Stimulated activated CD4-positive, alpha-beta T cell treated with anti-CD3 and anti-CD28 coated beads, Interleukin-4, amount 100 ng/mL, for 1 hour (primary cell): ENCODE results near the gene CSF3.
"Not testable (repeated sequence)": the region's sequence is repeated elsewhere in the genome, so short reads cannot be mapped to it uniquely, and the experiment has no call there.

Experiments
- DNase-seq: peaks from one replicate; pipeline ENCODE4 v3.0.0-alpha.2; 2020

Gene CSF3

DNA sequence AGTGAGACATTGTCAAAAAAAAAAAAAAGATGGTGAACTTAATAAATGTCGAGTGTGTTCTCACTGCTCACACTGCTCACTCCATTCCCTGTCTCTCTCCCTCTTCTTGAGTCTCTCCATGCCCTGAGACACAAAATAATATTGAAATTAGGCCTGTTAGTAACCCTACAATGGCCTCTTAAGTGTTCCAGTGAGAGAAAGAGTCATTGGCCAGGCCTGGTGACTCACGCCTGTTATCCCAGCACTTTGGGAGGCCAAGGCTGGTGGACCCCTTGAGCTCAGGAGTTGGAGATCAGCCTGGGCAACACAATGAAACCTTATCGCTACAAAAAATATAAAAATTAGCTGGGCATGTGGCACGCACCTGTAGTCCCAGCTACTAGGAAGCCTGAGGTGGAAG lies 16.2 kb upstream of the CSF3 start:
- DNase-seq, result no peak

DNA sequence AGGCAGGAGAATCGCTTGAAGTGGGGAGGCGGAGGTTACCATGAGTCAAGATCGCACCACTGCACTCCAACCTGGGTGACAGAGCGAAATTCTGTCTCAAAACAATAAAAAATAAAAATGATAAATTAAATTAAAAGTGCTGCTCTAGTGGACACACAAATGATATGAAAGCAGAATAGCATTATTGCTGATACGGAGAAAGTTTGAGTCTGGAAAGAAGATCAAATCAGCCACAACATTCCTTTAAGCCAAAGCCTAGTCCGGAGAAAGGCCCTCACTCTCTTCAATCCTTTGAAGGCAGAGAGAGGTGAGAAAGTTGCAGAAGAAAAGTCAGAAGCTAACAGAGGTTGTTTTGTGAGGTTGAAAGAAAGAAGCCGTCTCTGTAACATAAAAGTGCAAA lies 15.1 kb upstream of the CSF3 start:
- DNase-seq, result no peak

DNA sequence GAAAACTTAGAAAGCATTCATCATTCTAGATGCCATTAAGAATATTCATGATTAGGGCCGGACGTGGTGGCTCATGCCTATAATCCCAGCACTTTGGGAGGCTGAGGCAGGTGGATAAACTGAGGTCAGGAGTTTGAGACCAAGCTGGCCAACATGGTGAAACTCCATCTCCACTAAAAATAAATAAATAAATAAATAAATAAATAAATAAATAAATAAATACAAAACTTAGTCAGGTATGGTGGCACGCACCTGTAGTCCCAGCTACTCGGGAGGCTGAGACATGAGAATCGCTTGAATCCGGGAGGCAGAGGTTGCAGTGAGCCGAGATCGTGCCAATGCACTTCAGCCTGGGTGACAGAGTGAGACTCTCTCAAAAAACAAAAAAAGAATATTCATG lies 13.9 kb upstream of the CSF3 start:
- DNase-seq, result not testable (repeated sequence)

DNA sequence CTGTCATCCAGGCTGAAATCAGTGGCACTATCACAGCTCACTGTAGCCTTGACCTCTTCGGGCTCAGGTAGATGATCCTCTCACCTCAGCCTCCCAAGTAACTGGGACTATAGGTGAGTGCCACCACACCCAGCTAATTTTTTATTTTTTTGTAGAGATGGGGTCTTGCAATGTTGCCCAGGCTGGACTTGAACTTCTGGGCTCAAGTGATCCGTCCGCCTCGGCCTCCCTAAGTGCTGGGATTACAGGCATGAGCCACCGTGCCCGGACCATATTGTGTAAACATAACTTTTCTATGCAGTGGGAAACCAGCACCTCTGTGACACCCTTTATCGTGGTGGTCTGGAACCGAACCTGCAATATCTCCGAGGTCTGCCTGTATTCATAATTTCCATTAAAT lies 11.2 kb upstream of the CSF3 start:
- no peak for DNase-seq

DNA sequence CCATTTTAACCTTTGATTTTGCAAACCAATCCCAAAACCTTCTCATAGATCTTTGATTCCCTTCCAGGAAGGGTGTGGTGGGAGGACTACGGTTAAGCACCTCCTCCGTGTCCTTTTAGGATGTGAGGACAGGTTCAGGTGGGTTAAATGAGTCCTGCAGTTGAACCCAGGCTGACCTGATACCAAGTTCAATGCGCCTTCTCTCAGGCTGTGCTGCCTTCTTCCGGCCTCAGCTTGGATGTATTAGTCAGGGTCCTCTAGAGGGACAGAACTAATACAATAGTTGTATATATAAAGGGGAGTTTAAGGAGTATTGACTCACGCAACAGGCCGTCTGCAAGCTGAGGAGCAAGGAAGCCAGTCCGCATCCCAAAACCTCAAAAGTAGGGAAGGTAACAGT lies 10.5 kb upstream of the CSF3 start:
- no peak for DNase-seq

- DNase-seq, result no peak
Measured at GRCh38 chr17:40005520-40005919, 9.7 kb upstream of the CSF3 start.

- DNase-seq, result not testable (repeated sequence)
Measured at GRCh38 chr17:40010946-40011500, 4.2 kb upstream of the CSF3 start.

- not testable (repeated sequence) for DNase-seq
Measured at GRCh38 chr17:40012017-40012647, 3.1 kb upstream of the CSF3 start.

DNA sequence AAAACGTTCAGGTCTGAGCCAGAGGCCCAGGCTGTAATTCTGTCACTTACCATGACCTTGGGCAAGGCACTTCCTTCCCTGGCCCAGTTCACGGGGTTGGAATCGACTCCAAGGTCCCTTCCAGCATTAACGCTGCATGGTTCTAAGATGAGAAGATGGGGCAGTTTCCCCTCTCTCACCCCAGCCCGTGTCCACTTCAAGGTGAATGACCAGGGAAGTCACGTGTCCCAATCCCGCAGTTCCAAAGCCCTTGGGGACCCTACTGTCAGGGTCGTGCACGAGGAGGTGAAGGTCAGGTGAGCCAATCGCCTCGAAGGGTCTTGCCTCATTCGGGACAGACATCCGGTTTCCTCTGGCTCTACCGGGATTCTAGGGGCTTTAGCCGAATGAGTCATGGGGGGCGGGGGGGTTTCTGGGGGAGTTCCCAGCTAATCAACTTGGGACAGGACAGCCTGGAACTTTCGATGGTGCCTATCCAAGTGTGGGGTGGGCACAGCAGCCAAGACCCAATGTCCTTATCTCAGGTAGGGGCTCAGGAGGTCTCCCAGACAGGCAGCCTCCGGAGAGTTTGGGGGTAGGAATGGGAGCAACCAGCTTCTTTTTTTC lies 762 bp upstream of the CSF3 start:
- DNase-seq, result no peak

DNA sequence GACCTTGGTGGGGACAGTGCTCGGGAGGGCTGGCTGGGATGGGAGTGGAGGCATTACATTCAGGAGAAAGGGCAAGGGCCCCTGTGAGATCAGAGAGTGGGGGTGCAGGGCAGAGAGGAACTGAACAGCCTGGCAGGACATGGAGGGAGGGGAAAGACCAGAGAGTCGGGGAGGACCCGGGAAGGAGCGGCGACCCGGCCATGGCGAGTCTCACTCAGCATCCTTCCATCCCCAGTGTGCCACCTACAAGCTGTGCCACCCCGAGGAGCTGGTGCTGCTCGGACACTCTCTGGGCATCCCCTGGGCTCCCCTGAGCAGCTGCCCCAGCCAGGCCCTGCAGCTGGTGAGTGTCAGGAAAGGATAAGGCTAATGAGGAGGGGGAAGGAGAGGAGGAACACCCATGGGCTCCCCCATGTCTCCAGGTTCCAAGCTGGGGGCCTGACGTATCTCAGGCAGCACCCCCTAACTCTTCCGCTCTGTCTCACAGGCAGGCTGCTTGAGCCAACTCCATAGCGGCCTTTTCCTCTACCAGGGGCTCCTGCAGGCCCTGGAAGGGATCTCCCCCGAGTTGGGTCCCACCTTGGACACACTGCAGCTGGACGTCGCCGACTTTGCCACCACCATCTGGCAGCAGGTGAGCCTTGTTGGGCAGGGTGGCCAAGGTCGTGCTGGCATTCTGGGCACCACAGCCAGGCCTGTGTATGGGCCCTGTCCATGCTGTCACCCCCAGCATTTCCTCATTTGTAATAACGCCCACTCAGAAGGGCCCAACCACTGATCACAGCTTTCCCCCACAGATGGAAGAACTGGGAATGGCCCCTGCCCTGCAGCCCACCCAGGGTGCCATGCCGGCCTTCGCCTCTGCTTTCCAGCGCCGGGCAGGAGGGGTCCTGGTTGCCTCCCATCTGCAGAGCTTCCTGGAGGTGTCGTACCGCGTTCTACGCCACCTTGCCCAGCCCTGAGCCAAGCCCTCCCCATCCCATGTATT lies 1.1 kb downstream of the CSF3 start:
- no peak for DNase-seq

DNA sequence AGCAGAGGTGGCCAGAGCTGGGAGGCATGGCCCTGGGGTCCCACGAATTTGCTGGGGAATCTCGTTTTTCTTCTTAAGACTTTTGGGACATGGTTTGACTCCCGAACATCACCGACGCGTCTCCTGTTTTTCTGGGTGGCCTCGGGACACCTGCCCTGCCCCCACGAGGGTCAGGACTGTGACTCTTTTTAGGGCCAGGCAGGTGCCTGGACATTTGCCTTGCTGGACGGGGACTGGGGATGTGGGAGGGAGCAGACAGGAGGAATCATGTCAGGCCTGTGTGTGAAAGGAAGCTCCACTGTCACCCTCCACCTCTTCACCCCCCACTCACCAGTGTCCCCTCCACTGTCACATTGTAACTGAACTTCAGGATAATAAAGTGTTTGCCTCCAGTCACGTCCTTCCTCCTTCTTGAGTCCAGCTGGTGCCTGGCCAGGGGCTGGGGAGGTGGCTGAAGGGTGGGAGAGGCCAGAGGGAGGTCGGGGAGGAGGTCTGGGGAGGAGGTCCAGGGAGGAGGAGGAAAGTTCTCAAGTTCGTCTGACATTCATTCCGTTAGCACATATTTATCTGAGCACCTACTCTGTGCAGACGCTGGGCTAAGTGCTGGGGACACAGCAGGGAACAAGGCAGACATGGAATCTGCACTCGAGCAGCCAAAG lies 2.3 kb downstream of the CSF3 start:
- DNase-seq, result no peak

DNA sequence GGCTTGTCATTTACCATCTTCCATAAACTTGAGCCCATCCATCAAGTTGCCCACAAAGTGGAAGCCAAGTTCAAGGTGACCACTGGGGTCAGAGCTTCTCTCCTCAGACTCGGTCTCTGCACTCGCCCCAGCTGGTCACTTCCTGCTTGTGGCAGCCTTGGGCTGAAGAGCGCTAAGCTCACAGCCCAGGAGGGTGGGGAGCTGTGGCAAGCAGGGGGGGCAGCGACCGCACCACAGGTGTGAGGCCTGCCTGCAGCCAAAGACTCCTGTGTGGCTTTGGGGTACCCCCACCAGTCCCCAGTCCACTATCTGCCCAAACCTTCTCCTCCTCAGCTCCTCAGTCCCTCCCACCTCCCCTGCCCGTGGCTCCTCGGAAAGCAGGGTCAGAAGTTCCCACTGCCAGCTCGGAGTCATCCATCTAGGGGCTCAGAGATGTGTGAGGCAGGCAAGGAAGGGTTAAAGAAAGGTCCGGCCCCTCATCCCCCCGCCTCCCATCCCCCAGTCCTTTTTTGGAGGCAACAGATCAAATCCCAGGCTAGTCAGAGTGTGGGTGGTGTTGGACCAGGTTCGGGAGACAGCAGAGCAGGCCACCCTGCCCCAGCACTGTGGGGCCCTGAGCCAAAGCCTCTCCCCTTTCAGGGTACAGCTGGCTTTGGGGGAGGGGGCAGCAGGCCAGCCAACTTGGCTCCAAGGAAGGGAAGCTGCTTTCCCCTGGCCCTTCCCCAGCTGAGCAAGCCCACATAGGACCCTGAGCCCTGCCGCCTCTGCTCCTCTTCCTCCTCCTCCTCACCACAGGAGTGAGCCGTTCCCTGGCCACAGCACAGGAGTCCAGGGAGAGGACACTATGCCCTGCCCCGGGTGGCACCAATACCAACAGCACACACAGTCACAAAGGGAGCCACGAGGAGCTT lies 3.2 kb downstream of the CSF3 start:
- no peak for DNase-seq

GRCh38 chr17:40019140-40019991 lies 4.1 kb downstream of the CSF3 start:
- DNase-seq, result no peak

- DNase-seq, result no peak
Measured at GRCh38 chr17:40020146-40020545, 4.9 kb downstream of the CSF3 start.

DNA sequence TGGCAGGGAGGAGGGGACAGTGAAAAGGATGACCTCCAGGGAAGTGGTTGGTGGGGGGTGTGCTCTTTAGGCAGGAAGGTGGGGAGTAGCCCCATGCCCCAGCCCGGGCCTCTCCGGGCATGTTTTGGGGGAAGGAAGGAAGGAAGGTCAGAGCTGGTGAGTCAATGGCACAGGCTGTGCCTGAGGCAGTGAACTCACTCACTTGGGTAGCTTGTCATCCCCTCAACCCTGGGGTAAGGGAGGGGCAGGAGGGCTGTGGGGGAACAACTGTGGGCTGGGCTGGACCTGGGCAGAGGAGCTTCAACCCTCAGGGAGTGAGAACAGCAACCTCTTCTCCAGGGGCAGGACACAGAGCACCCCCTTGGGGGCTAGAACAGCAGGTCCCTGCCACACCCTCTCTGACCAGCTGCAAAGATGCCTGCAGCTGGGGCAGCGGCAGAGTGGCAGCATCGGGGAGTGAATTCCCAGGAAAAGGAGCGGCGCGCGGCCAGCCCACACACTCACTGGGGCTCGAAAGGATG lies 6.3 kb downstream of the CSF3 start:
- DNase-seq, result no peak

- no peak for DNase-seq
Measured at GRCh38 chr17:40022497-40022896, 7.3 kb downstream of the CSF3 start.

DNA sequence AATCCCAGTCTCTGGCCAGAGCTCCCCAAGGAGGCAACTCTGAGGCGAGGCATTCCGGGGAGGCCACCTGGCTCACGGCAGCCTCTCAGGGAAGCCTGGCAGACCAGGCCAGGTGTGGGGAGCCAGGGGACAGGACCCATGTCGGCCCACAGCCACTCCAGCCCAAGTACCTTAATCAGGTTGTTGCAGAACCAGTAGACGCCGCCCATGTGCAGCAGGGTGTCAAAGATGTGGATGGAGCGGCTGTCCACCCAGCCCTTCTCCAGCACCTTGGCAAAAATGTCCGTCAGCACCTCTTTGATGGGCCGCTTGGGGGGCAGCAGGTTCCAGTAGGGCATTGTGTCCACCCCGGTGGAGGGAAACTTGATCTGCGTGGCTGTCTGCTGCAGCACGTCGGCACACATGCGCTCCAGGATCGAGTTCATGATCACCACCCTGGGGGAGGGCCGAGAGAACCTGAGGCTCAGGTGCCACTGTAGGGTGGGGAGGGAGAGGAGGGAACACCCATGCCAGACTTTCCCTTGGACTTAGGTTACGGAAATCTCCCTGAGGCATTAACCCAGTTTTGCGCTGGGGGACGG lies 7.8 kb downstream of the CSF3 start:
- DNase-seq, result no peak

GRCh38 chr17:40023590-40024292 lies 8.5 kb downstream of the CSF3 start:
- DNase-seq, result no peak

GRCh38 chr17:40024901-40025300 lies 9.7 kb downstream of the CSF3 start:
- no peak for DNase-seq

DNA sequence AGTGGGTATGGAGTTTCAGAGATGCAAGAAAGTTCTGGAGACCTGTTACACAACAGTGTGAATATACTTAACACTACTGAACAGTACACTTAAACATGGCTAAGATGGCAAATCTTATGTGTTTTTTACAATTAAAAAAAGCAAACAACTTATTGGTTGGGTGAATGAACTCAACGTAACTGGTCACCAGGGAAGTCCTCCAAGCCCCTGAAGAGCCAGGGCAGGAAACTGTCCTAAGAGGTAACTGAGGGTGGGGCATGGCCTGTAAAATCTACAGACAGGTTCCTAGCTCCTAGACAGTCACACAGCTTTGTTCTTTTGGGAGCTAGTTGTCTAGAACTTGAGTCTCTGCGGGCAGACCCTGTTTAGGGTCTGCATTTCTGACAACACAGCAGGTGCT lies 10.3 kb downstream of the CSF3 start:
- no peak for DNase-seq
